ENCODE data around the gene CACNA1C. TPM values are rescaled to one million over a fixed set of nuclear protein-coding genes. Genes with fewer than 3 reads are reported as not detected.

The CACNA1C gene
- total RNA-seq, 2 donors from 2014 or later: 70.0 to 127 TPM

DNA sequence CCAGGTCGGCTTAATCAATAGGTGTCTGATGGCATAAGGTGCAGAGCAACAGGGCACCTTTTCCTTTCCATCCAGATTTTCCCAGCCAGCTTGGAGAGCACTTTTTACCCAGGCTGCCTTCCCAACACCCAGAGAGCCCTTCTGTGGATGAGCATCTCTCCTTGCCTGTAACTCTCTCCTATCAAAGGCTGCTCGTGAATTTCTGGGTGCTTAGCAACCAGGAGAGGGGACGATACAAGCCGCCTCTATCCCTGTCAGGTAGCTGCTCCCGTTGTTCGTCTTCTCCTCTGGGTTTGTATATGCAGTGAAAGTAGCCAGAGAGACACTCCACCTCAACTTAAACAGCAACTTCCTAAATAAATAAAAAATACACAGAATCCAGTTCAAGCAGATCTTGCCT is 124.2 kb downstream of the CACNA1C start:
- TF ChIP-seq, protein P1, sequence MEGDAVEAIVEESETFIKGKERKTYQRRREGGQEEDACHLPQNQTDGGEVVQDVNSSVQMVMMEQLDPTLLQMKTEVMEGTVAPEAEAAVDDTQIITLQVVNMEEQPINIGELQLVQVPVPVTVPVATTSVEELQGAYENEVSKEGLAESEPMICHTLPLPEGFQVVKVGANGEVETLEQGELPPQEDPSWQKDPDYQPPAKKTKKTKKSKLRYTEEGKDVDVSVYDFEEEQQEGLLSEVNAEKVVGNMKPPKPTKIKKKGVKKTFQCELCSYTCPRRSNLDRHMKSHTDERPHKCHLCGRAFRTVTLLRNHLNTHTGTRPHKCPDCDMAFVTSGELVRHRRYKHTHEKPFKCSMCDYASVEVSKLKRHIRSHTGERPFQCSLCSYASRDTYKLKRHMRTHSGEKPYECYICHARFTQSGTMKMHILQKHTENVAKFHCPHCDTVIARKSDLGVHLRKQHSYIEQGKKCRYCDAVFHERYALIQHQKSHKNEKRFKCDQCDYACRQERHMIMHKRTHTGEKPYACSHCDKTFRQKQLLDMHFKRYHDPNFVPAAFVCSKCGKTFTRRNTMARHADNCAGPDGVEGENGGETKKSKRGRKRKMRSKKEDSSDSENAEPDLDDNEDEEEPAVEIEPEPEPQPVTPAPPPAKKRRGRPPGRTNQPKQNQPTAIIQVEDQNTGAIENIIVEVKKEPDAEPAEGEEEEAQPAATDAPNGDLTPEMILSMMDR (IDR thresholded peaks at IDR 0.05): no peak
- no peaks in the 10 kb centered on the region for H3K27me3 ChIP-seq (replicated peaks; ENCODE audit: insufficient read depth)
- H3K4me3 ChIP-seq: no peak overlapping the region
- DNase-seq (ENCODE audit: low spot score): no peak
- ATAC-seq (ENCODE audit: insufficient number of reproducible peaks, low FRiP score, low read depth): no peak
- no peaks in the 10 kb centered on the region for H3K36me3 ChIP-seq
- H3K4me1 ChIP-seq (ENCODE audit: control insufficient read depth in 1 of 2, low read depth in 2 of 2): peaks cover 17 to 60% of the 10 kb centered on the region in 2 donors
- no peaks in the 10 kb centered on the region for H3K9me3 ChIP-seq
- H3K27ac ChIP-seq: no peak overlapping the region

DNA sequence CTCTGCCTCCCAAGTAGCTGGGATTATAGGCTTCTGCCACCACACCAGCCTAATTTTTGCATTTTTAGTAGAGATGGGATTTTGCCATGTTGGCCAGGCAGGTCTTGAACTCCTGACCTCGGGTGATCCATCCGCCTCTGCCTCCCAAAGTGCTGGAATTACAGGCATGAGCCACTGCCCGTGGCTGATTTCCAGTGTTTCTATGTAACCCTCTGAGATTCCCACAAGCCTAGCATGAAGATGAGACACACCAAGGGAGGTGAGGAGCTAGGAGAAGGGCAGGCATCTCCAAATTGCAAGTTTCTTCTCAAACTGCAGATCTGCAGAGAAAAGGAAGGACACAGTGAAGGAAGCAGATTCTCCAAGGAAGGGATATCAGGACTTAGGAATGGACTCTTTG is 125.0 kb downstream of the CACNA1C start:
- no peaks in the 10 kb centered on the region for H3K36me3 ChIP-seq
- TF ChIP-seq, protein P1 (IDR thresholded peaks at IDR 0.05): no peak
- DNase-seq (ENCODE audit: low spot score): no peak
- no peak overlapping the region for H3K4me3 ChIP-seq
- H3K4me1 ChIP-seq (ENCODE audit: control insufficient read depth in 1 of 2, low read depth in 2 of 2): peaks cover 17 to 52% of the 10 kb centered on the region in 2 donors
- H3K27ac ChIP-seq: peak overlapping the region in 1 of 2 donors; percentile 23
- no peaks in the 10 kb centered on the region for H3K27me3 ChIP-seq (replicated peaks; ENCODE audit: insufficient read depth)
- no peak for ATAC-seq (ENCODE audit: insufficient number of reproducible peaks, low FRiP score, low read depth)
- H3K9me3 ChIP-seq: no peaks in the 10 kb centered on the region

GRCh38 chr12:2179058-2179457 is 126.3 kb downstream of the CACNA1C start:
- DNase-seq (ENCODE audit: low spot score): no peak
- Histone ChIP-seq H3K27ac (peak overlapping the region; percentile 70 to 85), H3K4me1 (ENCODE audit: control insufficient read depth in 1 of 2, low read depth in 2 of 2) (peaks cover 21 to 49% of the 10 kb centered on the region in 2 donors), H3K9me3 (no peaks in the 10 kb centered on the region), H3K36me3 (no peaks in the 10 kb centered on the region), H3K27me3 (replicated peaks; ENCODE audit: insufficient read depth) (no peaks in the 10 kb centered on the region), H3K4me3 (no peak overlapping the region)
- no peak for ATAC-seq (ENCODE audit: insufficient number of reproducible peaks, low FRiP score, low read depth)
- TF ChIP-seq, protein P1 (IDR thresholded peaks at IDR 0.05): no peak

DNA sequence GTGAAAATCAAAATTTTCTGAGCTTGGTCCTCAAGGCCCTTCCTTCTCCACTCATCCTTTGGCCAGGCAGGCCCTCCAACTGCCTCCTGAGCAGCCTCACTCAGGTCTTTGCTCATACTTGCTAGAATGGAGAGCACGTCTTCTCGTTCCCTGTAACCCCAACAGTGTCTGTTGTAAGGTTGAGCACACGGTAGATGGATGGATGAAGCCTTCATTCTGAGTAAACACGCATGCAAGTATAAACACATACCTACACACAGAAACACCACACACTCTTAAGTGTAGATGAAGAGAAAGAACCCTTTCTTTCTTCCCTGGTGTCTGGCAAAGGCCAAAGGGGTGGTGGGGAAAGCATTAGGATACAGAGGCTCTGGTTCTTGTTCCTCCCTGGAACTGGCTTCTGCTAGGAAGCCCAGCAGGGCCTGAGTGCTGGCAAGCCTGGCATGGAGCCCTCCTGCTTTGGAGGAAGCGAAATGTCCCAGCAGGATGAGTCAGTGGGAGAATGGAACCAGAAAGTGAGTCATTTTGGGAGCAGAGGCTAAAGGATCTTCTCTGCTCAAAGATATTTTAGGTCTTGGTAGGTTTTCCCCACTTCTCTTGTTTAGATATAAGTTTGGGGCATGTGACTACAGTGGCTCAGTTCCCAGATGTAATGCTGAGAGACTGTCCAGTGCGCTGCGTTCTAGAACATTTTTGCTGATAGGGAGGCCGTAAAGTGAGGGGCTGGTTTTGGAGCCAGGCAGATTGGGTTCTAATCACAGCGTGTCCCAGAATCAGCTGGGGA is 127.4 kb downstream of the CACNA1C start:
- TF ChIP-seq, protein P1 (IDR thresholded peaks at IDR 0.05): no peak
- ATAC-seq (ENCODE audit: insufficient number of reproducible peaks, low FRiP score, low read depth): peak; percentile 87

DNA sequence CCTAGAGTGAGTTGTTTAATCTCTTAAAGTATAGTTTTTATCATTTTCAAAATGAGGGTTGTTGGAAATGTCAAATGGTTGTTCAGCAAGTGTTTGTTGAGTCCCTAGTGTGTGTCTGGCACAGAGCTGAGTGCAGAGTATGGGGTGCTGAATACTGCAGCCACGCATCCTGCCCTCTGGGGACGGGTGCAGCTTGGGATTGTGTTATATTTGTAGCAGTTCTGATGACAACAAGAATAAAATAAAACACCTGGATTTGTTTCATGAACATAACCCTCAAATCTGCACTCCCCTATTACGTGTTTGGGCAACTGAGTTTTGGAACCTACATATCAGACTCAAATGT is 127.9 kb downstream of the CACNA1C start:
- H3K4me1 ChIP-seq (ENCODE audit: control insufficient read depth in 1 of 2, low read depth in 2 of 2): peaks cover 21 to 53% of the 10 kb centered on the region in 2 donors
- H3K36me3 ChIP-seq: no peaks in the 10 kb centered on the region
- peak overlapping the region; percentile 70 to 85 for H3K27ac ChIP-seq
- DNase-seq (ENCODE audit: low spot score) (no peak), ATAC-seq (ENCODE audit: insufficient number of reproducible peaks, low FRiP score, low read depth) (no peak)
- H3K4me3 ChIP-seq: no peak overlapping the region
- no peaks in the 10 kb centered on the region for H3K9me3 ChIP-seq
- H3K27me3 ChIP-seq (replicated peaks; ENCODE audit: insufficient read depth): no peaks in the 10 kb centered on the region
- TF ChIP-seq, protein P1 (IDR thresholded peaks at IDR 0.05): no peak

More for the DNA sequence above, 127.4 kb downstream of the CACNA1C start:
- Histone ChIP-seq H3K4me1 (ENCODE audit: control insufficient read depth in 1 of 2, low read depth in 2 of 2) (peaks cover 21 to 53% of the 10 kb centered on the region in 2 donors), H3K27me3 (replicated peaks; ENCODE audit: insufficient read depth) (no peaks in the 10 kb centered on the region), H3K27ac (peak overlapping the region; percentile 70 to 85), H3K4me3 (peak overlapping the region; percentile 7), H3K9me3 (no peaks in the 10 kb centered on the region), H3K36me3 (no peaks in the 10 kb centered on the region)
- DNase-seq (ENCODE audit: low spot score): peak; percentile 71

All from thoracic aorta (tissue), 2 donors.